HUES64 (cell line): ENCODE measurements around the gene RUBCN.

Experiments used
- H3K27ac ChIP-seq: 2 replicates; pipeline ENCODE4 v1.7.0; 2013; ENCODE audit warnings: low read depth, low read length, inconsistent platforms
- H3K27me3 ChIP-seq: 2 replicates; pipeline ENCODE4 v1.6.1; 2013; ENCODE audit warnings: mild to moderate bottlenecking, low read length; ENCODE audit not compliant: insufficient read depth
- H3K36me3 ChIP-seq: 2 replicates; pipeline ENCODE4 v1.6.1; 2013; ENCODE audit warnings: mild to moderate bottlenecking, low read length; ENCODE audit not compliant: insufficient read depth
- H3K4me1 ChIP-seq: 2 replicates; pipeline ENCODE4 v1.6.1; 2013; ENCODE audit warnings: mild to moderate bottlenecking, low read length, moderate library complexity; ENCODE audit not compliant: insufficient read depth
- H3K4me3 ChIP-seq: 2 replicates; pipeline ENCODE4 v1.5.1; 2013; ENCODE audit warnings: mild to moderate bottlenecking, low read length, moderate library complexity
- H3K9ac ChIP-seq: 2 replicates; pipeline ENCODE4 v1.6.1; 2013; ENCODE audit warnings: mild to moderate bottlenecking, low read depth, low read length
- H3K9me3 ChIP-seq: 2 replicates; pipeline ENCODE4 v1.6.1; 2013; ENCODE audit warnings: low read depth, low read length; ENCODE audit not compliant: insufficient read depth
- WGBS: fragments of 150-250, 120-280 bp; methylation state at CpG from one replicate; pipeline ENCODE4 v1.1.7; 2013; ENCODE audit warnings: missing lambda C conversion rate; 5-methylcytosine and 5-hydroxymethylcytosine counted together

The RUBCN gene

GRCh38 chr3:197750396-197750831 lies 13.7 kb upstream of the RUBCN start:
- peaks cover 50% of the 10 kb centered on the region for H3K27me3 ChIP-seq
- H3K4me1 ChIP-seq: no peaks in the 10 kb centered on the region; the same call in 1 of the 2 replicates
- H3K9ac ChIP-seq: peak overlapping the region; percentile 58
- no peak overlapping the region for H3K27ac ChIP-seq
- under 1% methylated on average over 43 of the region's 43 CpGs for WGBS
- peak overlapping the region; percentile 70 for H3K4me3 ChIP-seq
- H3K36me3 ChIP-seq: no peaks in the 10 kb centered on the region
- H3K9me3 ChIP-seq: no peaks in the 10 kb centered on the region

GRCh38 chr3:197749601-197750395 lies 13.1 kb upstream of the RUBCN start, which contains the start of gene FYTTD1:
FYTTD1 (plus strand) TSS chr3:197749883; CDS start chr3:197749972, 89 bp downstream.
- H3K27ac ChIP-seq: no peak within 1 kb of the TSS
- peaks cover 50% of the 10 kb centered on the region for H3K27me3 ChIP-seq
- H3K4me3 ChIP-seq: peak within 1 kb of the TSS; percentile 70
- no peaks in the 10 kb centered on the region for H3K36me3 ChIP-seq
- H3K9me3 ChIP-seq: no peaks in the 10 kb centered on the region
- no peaks in the 10 kb centered on the region; the same call in 1 of the 2 replicates for H3K4me1 ChIP-seq
- H3K9ac ChIP-seq: peak within 1 kb of the TSS; percentile 58
- WGBS: under 1% methylated on average over 104 of the region's 104 CpGs

- H3K27me3 ChIP-seq: peaks cover 50% of the 10 kb centered on the region
- H3K36me3 ChIP-seq: no peaks in the 10 kb centered on the region
- no peaks in the 10 kb centered on the region; the same call in 1 of the 2 replicates for H3K4me1 ChIP-seq
- H3K9ac ChIP-seq: 0 out of 2 replicates have a peak overlapping the region, but pooled peaks have one; percentile 16
- peak overlapping the region; percentile 70 for H3K4me3 ChIP-seq
- H3K9me3 ChIP-seq: no peaks in the 10 kb centered on the region
- no peak overlapping the region for H3K27ac ChIP-seq
- 3% methylated on average over 18 of the region's 18 CpGs for WGBS
Observed at GRCh38 chr3:197749315-197749600, 12.6 kb upstream of the RUBCN start.

- no peak overlapping the region for H3K27ac ChIP-seq
- peak overlapping the region; percentile 70 for H3K4me3 ChIP-seq
- no peaks in the 10 kb centered on the region; the same call in 1 of the 2 replicates for H3K4me1 ChIP-seq
- peaks cover 50% of the 10 kb centered on the region for H3K27me3 ChIP-seq
- H3K36me3 ChIP-seq: no peaks in the 10 kb centered on the region
- no peaks in the 10 kb centered on the region for H3K9me3 ChIP-seq
- no peak overlapping the region for H3K9ac ChIP-seq
- WGBS: 65% methylated on average over 9 of the region's 12 CpGs
Observed at GRCh38 chr3:197748597-197749314, 12.1 kb upstream of the RUBCN start.

- Histone ChIP-seq H3K9me3 (no peaks in the 10 kb centered on the region), H3K27me3 (peaks cover 38% of the 10 kb centered on the region), H3K4me3 (no peak overlapping the region), H3K9ac (no peak overlapping the region), H3K36me3 (no peaks in the 10 kb centered on the region), H3K27ac (no peak overlapping the region), H3K4me1 (no peaks in the 10 kb centered on the region; the same call in 1 of the 2 replicates)
- 91% methylated on average over 2 of the region's 4 CpGs for WGBS
Observed at GRCh38 chr3:197746801-197747237, 10.1 kb upstream of the RUBCN start.

GRCh38 chr3:197746209-197746608 lies 9.5 kb upstream of the RUBCN start:
- Histone ChIP-seq H3K4me3 (no peak overlapping the region), H3K36me3 (no peaks in the 10 kb centered on the region), H3K9ac (no peak overlapping the region), H3K27ac (no peak overlapping the region), H3K9me3 (no peaks in the 10 kb centered on the region), H3K27me3 (peaks cover 32% of the 10 kb centered on the region), H3K4me1 (no peaks in the 10 kb centered on the region)
- WGBS: 94% methylated on average over 3 of the region's 3 CpGs

- no peak overlapping the region for H3K4me3 ChIP-seq
- no peaks in the 10 kb centered on the region for H3K36me3 ChIP-seq
- 92% methylated on average over 3 of the region's 3 CpGs for WGBS
- H3K9me3 ChIP-seq: no peaks in the 10 kb centered on the region
- no peak overlapping the region for H3K9ac ChIP-seq
- no peaks in the 10 kb centered on the region for H3K4me1 ChIP-seq
- H3K27ac ChIP-seq: no peak overlapping the region
- H3K27me3 ChIP-seq: no peaks in the 10 kb centered on the region
Observed at GRCh38 chr3:197742787-197743186, 6.1 kb upstream of the RUBCN start.

GRCh38 chr3:197737749-197738462 lies 1.2 kb upstream of the RUBCN start:
- H3K27ac ChIP-seq: no peak overlapping the region
- no peaks in the 10 kb centered on the region for H3K9me3 ChIP-seq
- H3K27me3 ChIP-seq: no peaks in the 10 kb centered on the region
- H3K9ac ChIP-seq: peak overlapping the region; percentile 76
- peak overlapping the region; percentile 91 for H3K4me3 ChIP-seq
- 77% methylated on average over 9 of the region's 11 CpGs for WGBS
- no peaks in the 10 kb centered on the region for H3K36me3 ChIP-seq
- H3K4me1 ChIP-seq: no peaks in the 10 kb centered on the region

GRCh38 chr3:197737319-197737649 lies 580 bp upstream of the RUBCN start:
- under 1% methylated on average over 6 of the region's 6 CpGs for WGBS
- Histone ChIP-seq H3K27me3 (no peaks in the 10 kb centered on the region), H3K4me1 (no peaks in the 10 kb centered on the region), H3K36me3 (no peaks in the 10 kb centered on the region), H3K9ac (peak overlapping the region; percentile 76), H3K4me3 (peak overlapping the region; percentile 91), H3K9me3 (no peaks in the 10 kb centered on the region), H3K27ac (peak overlapping the region; percentile 14; the same call in 1 of the 2 replicates)

- Histone ChIP-seq H3K9me3 (no peaks in the 10 kb centered on the region), H3K36me3 (no peaks in the 10 kb centered on the region), H3K9ac (peak overlapping the region; percentile 57), H3K27ac (no peak overlapping the region), H3K4me1 (no peaks in the 10 kb centered on the region), H3K27me3 (no peaks in the 10 kb centered on the region), H3K4me3 (peak overlapping the region; percentile 91)
- 3% methylated on average over 17 of the region's 17 CpGs for WGBS
Observed at GRCh38 chr3:197736010-197736490, 654 bp downstream of the RUBCN start.
